Measurements from ENCODE around the gene TBC1D19.

Gene TBC1D19

GRCh38 chr4:26803211-26803861 is 219.5 kb downstream of the TBC1D19 start:
- H3K9me3 ChIP-seq: no peaks in the 10 kb centered on the region
- 0 out of 2 replicates have a peak overlapping the region, but pooled peaks have one; percentile 8 for H3K4me3 ChIP-seq (ENCODE audit: low read depth, low read length)
- DNase-seq: peak; percentile 55
- no peak for TF ChIP-seq CTCF (IDR thresholded peaks at IDR 0.05; ENCODE audit: low read depth, low read length)
- peaks cover 12% of the 10 kb centered on the region for H3K4me1 ChIP-seq
- H3K27me3 ChIP-seq: no peaks in the 10 kb centered on the region
- no peaks in the 10 kb centered on the region for H3K36me3 ChIP-seq

- no peaks in the 10 kb centered on the region for H3K27me3 ChIP-seq
- H3K4me3 ChIP-seq (ENCODE audit: low read depth, low read length): no peak overlapping the region
- peaks cover 12% of the 10 kb centered on the region for H3K4me1 ChIP-seq
- H3K9me3 ChIP-seq: no peaks in the 10 kb centered on the region
- no peak for TF ChIP-seq CTCF (IDR thresholded peaks at IDR 0.05; ENCODE audit: low read depth, low read length)
- DNase-seq: no peak
- no peaks in the 10 kb centered on the region for H3K36me3 ChIP-seq
Measured at GRCh38 chr4:26804451-26804850, 220.6 kb downstream of the TBC1D19 start.

DNA sequence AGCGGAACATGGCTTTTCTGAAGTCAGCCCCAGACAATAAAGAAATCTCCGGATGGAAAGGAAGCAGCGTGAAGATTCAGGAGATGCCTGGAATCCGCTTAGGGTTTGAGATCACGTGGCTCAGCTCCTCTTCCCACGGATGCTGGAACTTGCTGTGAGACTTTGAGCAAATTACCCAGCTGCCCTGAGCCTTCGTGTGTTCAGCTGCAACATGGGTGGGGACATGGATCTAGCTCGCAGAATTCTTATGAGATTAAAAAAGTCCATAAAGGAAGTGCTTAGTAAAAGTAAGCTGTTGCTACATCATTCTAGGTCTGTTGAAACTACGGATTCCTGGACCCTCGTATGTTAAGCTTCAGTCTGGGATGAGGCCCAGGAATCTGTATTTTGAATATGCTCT is 221.0 kb downstream of the TBC1D19 start:
- no peak for DNase-seq
- H3K4me1 ChIP-seq: peaks cover 12% of the 10 kb centered on the region
- H3K27me3 ChIP-seq: no peaks in the 10 kb centered on the region
- TF ChIP-seq CTCF (IDR thresholded peaks at IDR 0.05; ENCODE audit: low read depth, low read length): no peak
- no peak overlapping the region for H3K4me3 ChIP-seq (ENCODE audit: low read depth, low read length)
- no peaks in the 10 kb centered on the region for H3K36me3 ChIP-seq
- no peaks in the 10 kb centered on the region for H3K9me3 ChIP-seq
